Thyroid gland (tissue), 4 donors: Measurements from ENCODE around the gene MEFV. TPM values are rescaled to one million over a fixed set of nuclear protein-coding genes. Genes with fewer than 3 reads are reported as not detected.
A peak's percentile ranks its signal among the peaks of the same experiment; 100 is the strongest.

ENCODE experiments used
- DNase-seq, 2 donors: peaks; one replicate each; pipeline ENCODE4 v3.0.0-alpha.2; 2019
- H3K27ac ChIP-seq, 3 donors: fragments of 200-600 bp; sonication (generic); 1 replicate in 2 of 3; 2 replicates in 1 of 3; pipeline ENCODE4 v1.5.1; 2016 to 2019; ENCODE audit warnings: mild to moderate bottlenecking in 1 of 3, moderate library complexity in 1 of 3
- H3K27me3 ChIP-seq: fragments of 200-600 bp; sonication (generic); one replicate; pipeline ENCODE4 v1.5.1; 2019
- H3K36me3 ChIP-seq, 2 donors: fragments of 200-600 bp; sonication (generic); one replicate each; pipeline ENCODE4 v1.5.1; 2016 to 2019
- H3K4me1 ChIP-seq, 2 donors: fragments of 200-600 bp; sonication (generic); one replicate each; pipeline ENCODE4 v1.5.1; 2017 to 2019
- H3K4me3 ChIP-seq, 3 donors: fragments of 200-600 bp; sonication (generic); replicated peaks in 1 of 3; 1 replicate in 2 of 3; 2 replicates in 1 of 3; pipeline ENCODE4 v1.5.1; 2016; ENCODE audit warnings: mild to moderate bottlenecking in 1 of 3
- H3K9me3 ChIP-seq: fragments of 200-600 bp; sonication (generic); one replicate; pipeline ENCODE4 v1.5.1; 2017
- POLR2A ChIP-seq, 2 donors: fragments of 450-650 bp; IDR thresholded peaks; one replicate each; pipeline ENCODE4 v1.6.1; 2017; ENCODE audit warnings: antibody characterized with exemption in 2 of 2, mild to moderate bottlenecking in 2 of 2, moderate library complexity in 1 of 2
- WGBS, 2 donors: methylation state at CpG; one replicate each; pipeline ENCODE4 v1.1.5; 2017; 5-methylcytosine and 5-hydroxymethylcytosine counted together
- intact Hi-C: fragments of 100-400 bp; cut with DNase I; formaldehyde crosslinking; loops from one replicate; pipeline ENCODE4 v1.15.1; 2023
- total RNA-seq, 4 donors: library from RNA; depleted of rRNA; stranded (reverse); fragments of >200 nt; gene quantifications; one replicate each; pipeline ENCODE4 v1.2.3, GENCODE V29; 2016
- TF ChIP-seq, protein P1 (sequence below), 6 experiments: fragments of 200-600 bp in 3 of 6; fragments of 450-650 bp in 3 of 6; sonication (generic) in 3 of 6; IDR thresholded peaks; one replicate each; pipeline ENCODE4 v1.5.1; 2016 to 2019; ENCODE audit warnings: antibody characterized with exemption in 6 of 6, mild to moderate bottlenecking in 2 of 6, inconsistent platforms in 1 of 6, moderate library complexity in 1 of 6

Gene MEFV, protein sequence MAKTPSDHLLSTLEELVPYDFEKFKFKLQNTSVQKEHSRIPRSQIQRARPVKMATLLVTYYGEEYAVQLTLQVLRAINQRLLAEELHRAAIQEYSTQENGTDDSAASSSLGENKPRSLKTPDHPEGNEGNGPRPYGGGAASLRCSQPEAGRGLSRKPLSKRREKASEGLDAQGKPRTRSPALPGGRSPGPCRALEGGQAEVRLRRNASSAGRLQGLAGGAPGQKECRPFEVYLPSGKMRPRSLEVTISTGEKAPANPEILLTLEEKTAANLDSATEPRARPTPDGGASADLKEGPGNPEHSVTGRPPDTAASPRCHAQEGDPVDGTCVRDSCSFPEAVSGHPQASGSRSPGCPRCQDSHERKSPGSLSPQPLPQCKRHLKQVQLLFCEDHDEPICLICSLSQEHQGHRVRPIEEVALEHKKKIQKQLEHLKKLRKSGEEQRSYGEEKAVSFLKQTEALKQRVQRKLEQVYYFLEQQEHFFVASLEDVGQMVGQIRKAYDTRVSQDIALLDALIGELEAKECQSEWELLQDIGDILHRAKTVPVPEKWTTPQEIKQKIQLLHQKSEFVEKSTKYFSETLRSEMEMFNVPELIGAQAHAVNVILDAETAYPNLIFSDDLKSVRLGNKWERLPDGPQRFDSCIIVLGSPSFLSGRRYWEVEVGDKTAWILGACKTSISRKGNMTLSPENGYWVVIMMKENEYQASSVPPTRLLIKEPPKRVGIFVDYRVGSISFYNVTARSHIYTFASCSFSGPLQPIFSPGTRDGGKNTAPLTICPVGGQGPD
- 1 to 10 TPM in 1 of 4 donors, under 1 TPM in 3; 0.22 to 2.2 (median 0.54) TPM for total RNA-seq

DNA sequence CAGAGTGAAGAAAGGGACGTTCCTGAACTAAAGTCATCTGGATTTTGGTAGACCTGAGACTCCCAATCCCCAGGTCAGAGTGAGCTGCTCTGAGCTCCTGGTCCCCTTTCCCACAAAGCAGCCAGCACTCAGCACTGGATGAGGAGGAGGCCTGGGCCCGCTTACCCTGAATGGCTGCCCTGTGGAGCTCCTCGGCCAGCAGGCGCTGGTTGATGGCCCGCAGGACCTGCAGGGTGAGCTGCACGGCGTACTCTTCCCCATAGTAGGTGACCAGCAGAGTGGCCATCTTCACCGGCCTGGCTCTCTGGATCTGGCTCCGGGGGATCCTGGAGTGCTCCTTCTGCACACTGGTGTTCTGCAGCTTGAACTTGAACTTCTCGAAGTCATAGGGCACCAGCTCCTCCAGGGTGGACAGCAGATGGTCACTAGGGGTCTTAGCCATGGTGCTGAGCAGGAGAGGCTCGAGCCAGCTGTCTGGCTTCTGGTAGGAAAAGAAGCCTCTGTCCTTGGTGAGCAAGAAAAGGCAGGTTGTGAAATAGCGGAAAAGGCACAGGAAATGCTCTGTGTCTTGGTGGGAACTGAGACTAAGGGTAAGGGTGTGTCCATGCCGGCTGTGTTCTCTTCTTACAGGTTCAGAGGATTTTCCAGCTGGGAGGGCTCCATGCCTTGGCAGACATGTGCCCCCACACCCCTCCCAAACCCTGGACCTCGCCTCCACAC, at the start of gene MEFV:
MEFV (minus strand) TSS at position 488 of the 720 bp plus-strand sequence; CDS start at position 442, 46 bp downstream.
- intact Hi-C loops: no loop called here
- Histone ChIP-seq H3K9me3 (no peaks in the 10 kb centered on the region), H3K4me3 (no peak within 1 kb of the TSS), H3K27ac (no peak within 1 kb of the TSS), H3K4me1 (no peaks in the 10 kb centered on the region), H3K27me3 (no peaks in the 10 kb centered on the region), H3K36me3 (no peaks in the 10 kb centered on the region)
- TF ChIP-seq, protein P1, sequence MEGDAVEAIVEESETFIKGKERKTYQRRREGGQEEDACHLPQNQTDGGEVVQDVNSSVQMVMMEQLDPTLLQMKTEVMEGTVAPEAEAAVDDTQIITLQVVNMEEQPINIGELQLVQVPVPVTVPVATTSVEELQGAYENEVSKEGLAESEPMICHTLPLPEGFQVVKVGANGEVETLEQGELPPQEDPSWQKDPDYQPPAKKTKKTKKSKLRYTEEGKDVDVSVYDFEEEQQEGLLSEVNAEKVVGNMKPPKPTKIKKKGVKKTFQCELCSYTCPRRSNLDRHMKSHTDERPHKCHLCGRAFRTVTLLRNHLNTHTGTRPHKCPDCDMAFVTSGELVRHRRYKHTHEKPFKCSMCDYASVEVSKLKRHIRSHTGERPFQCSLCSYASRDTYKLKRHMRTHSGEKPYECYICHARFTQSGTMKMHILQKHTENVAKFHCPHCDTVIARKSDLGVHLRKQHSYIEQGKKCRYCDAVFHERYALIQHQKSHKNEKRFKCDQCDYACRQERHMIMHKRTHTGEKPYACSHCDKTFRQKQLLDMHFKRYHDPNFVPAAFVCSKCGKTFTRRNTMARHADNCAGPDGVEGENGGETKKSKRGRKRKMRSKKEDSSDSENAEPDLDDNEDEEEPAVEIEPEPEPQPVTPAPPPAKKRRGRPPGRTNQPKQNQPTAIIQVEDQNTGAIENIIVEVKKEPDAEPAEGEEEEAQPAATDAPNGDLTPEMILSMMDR (IDR thresholded peaks at IDR 0.05): no peak
- DNase-seq: no peak
- 80 to 81% methylated on average over 12 to 13 of the region's 14 CpGs for WGBS, 2 donors

DNA sequence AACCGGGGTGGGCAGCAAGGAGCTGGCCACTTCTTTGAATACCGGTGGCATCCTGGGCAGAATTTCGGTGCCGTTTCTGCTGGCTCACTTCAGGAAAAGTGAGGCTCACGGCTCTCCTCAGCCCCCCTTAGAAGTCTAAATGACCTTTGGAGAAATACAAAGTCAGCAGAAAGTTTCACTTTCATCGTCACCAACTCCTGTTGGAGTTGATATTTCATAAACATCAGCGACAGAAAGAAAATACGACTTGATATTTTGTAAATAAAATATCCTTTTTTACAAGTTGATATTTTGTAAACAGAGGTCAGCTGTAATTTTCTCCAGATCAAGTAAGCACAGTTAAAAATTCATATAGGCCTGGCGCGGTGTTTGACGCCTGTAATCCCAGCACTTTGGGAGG, 49.6 kb upstream of the MEFV start:
- TF ChIP-seq POLR2A (IDR thresholded peaks at IDR 0.05): no peak
- Histone ChIP-seq H3K9me3 (no peaks in the 10 kb centered on the region), H3K4me3 (peak overlapping the region; percentile 43 to 66 (median 59)), H3K36me3 (peaks cover 12 to 18% of the 10 kb centered on the region in 2 donors), H3K27me3 (no peaks in the 10 kb centered on the region), H3K27ac (peak overlapping the region in 1 of 3 donors; percentile 60), H3K4me1 (peaks cover 9 to 12% of the 10 kb centered on the region in 2 donors)
- WGBS, 2 donors: 55 to 61% methylated on average over 11 of the region's 11 CpGs
- DNase-seq: no peak
- intact Hi-C loops: no loop called here

DNA sequence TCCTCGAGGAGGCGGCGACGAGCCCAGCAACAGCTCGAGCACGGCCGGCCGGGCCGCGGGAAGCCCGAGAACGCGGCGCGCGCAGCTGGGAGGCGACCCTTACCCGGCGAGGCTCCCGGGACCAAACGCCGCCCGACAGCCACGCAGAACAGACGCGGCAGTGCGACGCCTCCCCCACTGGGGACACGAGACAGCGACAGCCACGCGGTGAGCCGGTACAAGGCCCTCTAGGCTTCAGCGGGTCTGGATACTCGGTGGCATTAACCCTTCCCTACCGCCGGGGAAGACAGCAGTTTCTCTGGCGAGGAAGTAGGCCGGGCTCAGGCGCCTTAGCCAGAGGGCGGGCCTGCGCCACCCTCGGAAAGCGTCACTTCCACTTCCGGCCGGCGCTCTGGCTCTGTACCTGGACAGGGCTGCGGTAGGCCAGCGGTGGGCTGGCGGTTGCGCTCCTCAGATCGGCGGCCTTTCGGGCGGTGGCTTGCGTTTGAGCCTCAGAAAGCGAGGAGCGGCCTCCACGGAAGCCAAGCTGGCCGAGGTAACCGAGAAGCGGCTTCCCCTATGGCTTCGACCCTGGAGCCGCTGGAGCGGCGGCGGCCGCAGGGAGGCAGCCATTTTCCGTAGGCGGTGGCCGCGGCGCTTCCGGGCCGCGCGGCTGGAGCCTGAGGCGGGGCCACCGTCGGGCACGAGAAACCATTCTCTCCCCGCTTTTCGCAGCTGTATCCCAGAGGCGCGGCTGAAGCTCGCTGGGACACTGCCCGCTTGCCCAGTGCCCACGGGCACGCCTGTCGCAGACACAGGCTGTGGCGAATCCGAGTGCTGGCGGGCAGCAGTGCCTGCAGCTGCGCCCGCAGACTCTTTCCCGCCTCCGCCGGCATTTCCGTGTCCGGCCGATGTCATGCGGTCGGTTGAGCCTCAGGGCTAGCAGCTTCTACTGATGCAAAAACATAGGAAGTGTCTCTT, 49.0 kb upstream of the MEFV start, which contains the start of the genes TIGD7 and ZNF75A:
TIGD7 (minus strand) TSS at position 322 of the 960 bp plus-strand sequence. CDS start 4,816 bp downstream, outside the sequence.
ZNF75A (plus strand) TSS at position 389 of the 960 bp plus-strand sequence. CDS start 2,932 bp downstream, outside the sequence.
- peak; percentile 87 to 90 for DNase-seq
- intact Hi-C loops: no loop called here
- no peaks in the 10 kb centered on the region for H3K9me3 ChIP-seq
- H3K4me1 ChIP-seq: peaks cover 9 to 12% of the 10 kb centered on the region in 2 donors
- peak within 1 kb of the TSS; percentile 43 to 66 (median 59) for H3K4me3 ChIP-seq
- 0 to 6% methylated on average over 24 to 64 of the region's 103 CpGs for WGBS, 2 donors
- H3K36me3 ChIP-seq: peaks cover 12 to 18% of the 10 kb centered on the region in 2 donors
- H3K27ac ChIP-seq: peak within 1 kb of the TSS; percentile 60 to 87 (median 82)
- H3K27me3 ChIP-seq: no peaks in the 10 kb centered on the region
- peak in 1 of 2 donors; percentile 90 for TF ChIP-seq POLR2A (IDR thresholded peaks at IDR 0.05)
- TF ChIP-seq, protein P1 (IDR thresholded peaks at IDR 0.05): peak in 2 of 6 experiments; percentile 1 to 20

DNA sequence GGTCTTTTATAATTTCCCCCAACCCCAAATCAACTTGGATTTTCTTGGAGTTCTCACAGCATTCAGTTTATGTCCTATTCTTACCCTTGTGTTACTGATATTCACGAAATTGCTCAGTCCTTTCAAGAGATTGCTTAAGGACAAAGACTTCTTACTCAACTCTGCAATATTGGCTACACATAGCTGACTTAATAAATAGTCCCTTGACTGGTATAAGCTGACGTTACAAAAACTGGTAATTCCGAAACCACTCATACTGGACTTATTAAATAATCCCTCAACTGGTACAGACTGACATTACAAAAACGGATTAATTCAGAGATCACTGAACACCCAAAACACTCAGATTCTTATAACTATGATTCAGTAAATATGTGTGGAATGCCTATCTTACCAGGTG, 47.9 kb upstream of the MEFV start:
- H3K9me3 ChIP-seq: no peaks in the 10 kb centered on the region
- peaks cover 9 to 12% of the 10 kb centered on the region in 2 donors for H3K4me1 ChIP-seq
- DNase-seq: no peak
- intact Hi-C loops: no loop called here
- H3K27ac ChIP-seq: no peak overlapping the region
- H3K27me3 ChIP-seq: no peaks in the 10 kb centered on the region
- TF ChIP-seq, protein P1 (IDR thresholded peaks at IDR 0.05): no peak
- no peak for TF ChIP-seq POLR2A (IDR thresholded peaks at IDR 0.05)
- H3K36me3 ChIP-seq: peaks cover 14 to 16% of the 10 kb centered on the region in 2 donors
- 66 to 77% methylated on average over 4 of the region's 4 CpGs for WGBS, 2 donors
- peak overlapping the region in 2 of 3 donors; percentile 59 to 66 for H3K4me3 ChIP-seq
